ENCODE data around the gene FBXL15. TPM values are rescaled to one million over a fixed set of nuclear protein-coding genes. Genes with fewer than 3 reads are reported as not detected.
A peak's percentile ranks its signal among the peaks of the same experiment; 100 is the strongest.

Gene FBXL15
- 10 to 100 TPM; 12.5 to 17.9 (median 13.8) TPM for total RNA-seq

GRCh38 chr10:102420714-102421506, at the start of gene FBXL15:
Gene FBXL15, plus strand, starts transcription at chr10:102420836. Its CDS starts 294 bp downstream, at chr10:102421130.
- Histone ChIP-seq H3K9me3 (no peaks in the 10 kb centered on the region), H3K36me3 (peaks cover 12% of the 10 kb centered on the region), H3K27me3 (peaks cover 34% of the 10 kb centered on the region), H3K4me1 (peaks cover 39% of the 10 kb centered on the region), H3K4me3 (peak within 1 kb of the TSS; percentile 69), H3K27ac (peak within 1 kb of the TSS; percentile 88)
- TF ChIP-seq EP300 (IDR thresholded peaks at IDR 0.05) (no peak), POLR2AphosphoS5 (IDR thresholded peaks at IDR 0.05) (peak in 2 of 3 donors; percentile 40 to 68), POLR2A (IDR thresholded peaks at IDR 0.05) (peak in 1 of 2 donors; percentile 12)
- DNase-seq (ENCODE audit: low spot score in 2 of 2), result peak; percentile 99
- 0% methylated on average over 27 of the region's 66 CpGs for WGBS

- no peaks in the 10 kb centered on the region for H3K9me3 ChIP-seq
Measured at GRCh38 chr10:102371295-102371694, 49.3 kb upstream of the FBXL15 start.

GRCh38 chr10:102375250-102375649, 45.4 kb upstream of the FBXL15 start:
- Histone ChIP-seq H3K27ac (no peak overlapping the region), H3K9me3 (no peaks in the 10 kb centered on the region), H3K36me3 (peaks cover 87% of the 10 kb centered on the region), H3K4me1 (no peaks in the 10 kb centered on the region), H3K27me3 (no peaks in the 10 kb centered on the region), H3K4me3 (no peak overlapping the region)
- 79% methylated on average over 6 of the region's 7 CpGs for WGBS
- DNase-seq (ENCODE audit: low spot score in 2 of 2), result no peak
- TF ChIP-seq CTCF (IDR thresholded peaks at IDR 0.05) (no peak), EP300 (IDR thresholded peaks at IDR 0.05) (no peak), POLR2A (IDR thresholded peaks at IDR 0.05) (no peak), POLR2AphosphoS5 (IDR thresholded peaks at IDR 0.05) (no peak)

More at GRCh38 chr10:102371295-102371694, 49.3 kb upstream of the FBXL15 start:
- no peaks in the 10 kb centered on the region for H3K4me1 ChIP-seq
- peaks cover 87% of the 10 kb centered on the region for H3K36me3 ChIP-seq
- 99% methylated on average over 2 of the region's 2 CpGs for WGBS
- H3K4me3 ChIP-seq, result no peak overlapping the region
- H3K27me3 ChIP-seq, result no peaks in the 10 kb centered on the region
- no peak for DNase-seq (ENCODE audit: low spot score in 2 of 2)
- no peak overlapping the region for H3K27ac ChIP-seq
- TF ChIP-seq EP300 (IDR thresholded peaks at IDR 0.05) (no peak), POLR2A (IDR thresholded peaks at IDR 0.05) (no peak)

GRCh38 chr10:102375867-102376266, 44.8 kb upstream of the FBXL15 start:
- TF ChIP-seq EP300 (IDR thresholded peaks at IDR 0.05) (no peak), POLR2AphosphoS5 (IDR thresholded peaks at IDR 0.05) (no peak), CTCF (IDR thresholded peaks at IDR 0.05) (no peak), POLR2A (IDR thresholded peaks at IDR 0.05) (no peak)
- no peak overlapping the region for H3K27ac ChIP-seq
- H3K9me3 ChIP-seq, result no peaks in the 10 kb centered on the region
- no peaks in the 10 kb centered on the region for H3K27me3 ChIP-seq
- no peak overlapping the region for H3K4me3 ChIP-seq
- 84% methylated on average over 2 of the region's 2 CpGs for WGBS
- no peak for DNase-seq (ENCODE audit: low spot score in 2 of 2)
- H3K4me1 ChIP-seq, result no peaks in the 10 kb centered on the region
- peaks cover 87% of the 10 kb centered on the region for H3K36me3 ChIP-seq

GRCh38 chr10:102376901-102377300, 43.7 kb upstream of the FBXL15 start:
- DNase-seq (ENCODE audit: low spot score in 2 of 2), result no peak
- WGBS, result 92% methylated on average over 12 of the region's 12 CpGs
- Histone ChIP-seq H3K9me3 (no peaks in the 10 kb centered on the region), H3K27me3 (no peaks in the 10 kb centered on the region), H3K36me3 (peaks cover 87% of the 10 kb centered on the region), H3K4me1 (no peaks in the 10 kb centered on the region), H3K4me3 (no peak overlapping the region), H3K27ac (no peak overlapping the region)
- TF ChIP-seq EP300 (IDR thresholded peaks at IDR 0.05) (no peak), POLR2A (IDR thresholded peaks at IDR 0.05) (no peak), POLR2AphosphoS5 (IDR thresholded peaks at IDR 0.05) (no peak), CTCF (IDR thresholded peaks at IDR 0.05) (no peak)

- 96% methylated on average over 5 of the region's 6 CpGs for WGBS
- no peaks in the 10 kb centered on the region for H3K9me3 ChIP-seq
- no peaks in the 10 kb centered on the region for H3K27me3 ChIP-seq
- no peak for DNase-seq (ENCODE audit: low spot score in 2 of 2)
- H3K4me1 ChIP-seq, result no peaks in the 10 kb centered on the region
- no peak overlapping the region for H3K4me3 ChIP-seq
- H3K36me3 ChIP-seq, result peaks cover 85% of the 10 kb centered on the region
- no peak overlapping the region for H3K27ac ChIP-seq
- TF ChIP-seq POLR2A (IDR thresholded peaks at IDR 0.05) (no peak), EP300 (IDR thresholded peaks at IDR 0.05) (no peak), CTCF (IDR thresholded peaks at IDR 0.05) (no peak), POLR2AphosphoS5 (IDR thresholded peaks at IDR 0.05) (no peak)
Measured at GRCh38 chr10:102379383-102379782, 41.3 kb upstream of the FBXL15 start.
